ENCODE measurements around the gene CABLES2.

DNA sequence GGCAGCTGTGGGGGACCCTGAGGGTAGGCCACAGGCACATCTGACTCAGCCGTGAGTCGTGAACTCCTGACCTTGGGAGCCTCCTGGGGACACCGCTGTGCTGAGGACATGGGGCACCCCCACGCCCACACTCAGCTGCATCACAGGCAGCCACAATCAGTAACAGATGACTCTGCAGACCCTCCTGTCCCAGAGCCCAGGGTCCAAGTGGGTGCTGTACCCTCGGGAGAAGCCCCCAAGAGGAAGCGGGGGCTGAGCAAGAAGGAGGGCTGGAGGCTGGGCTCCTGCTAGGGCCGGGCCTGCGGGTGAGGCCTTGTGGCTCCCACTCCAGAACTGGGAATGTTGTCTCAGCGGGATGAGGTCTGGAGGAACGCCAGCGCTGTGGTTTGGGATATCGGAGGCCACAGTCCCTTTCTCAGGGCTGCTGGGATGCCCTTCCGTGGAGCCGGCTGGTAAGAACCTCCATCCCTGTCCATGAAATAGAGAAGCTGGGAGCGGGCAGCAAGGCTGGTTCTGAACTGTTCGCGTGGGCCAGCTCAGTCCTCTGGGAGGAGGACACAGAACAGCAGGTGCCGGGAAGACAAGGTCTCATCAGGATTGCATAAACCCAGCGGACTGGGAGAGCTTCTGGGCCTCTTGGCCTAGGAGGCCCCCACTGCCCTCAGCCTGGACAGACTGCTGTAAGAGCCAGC is 36.8 kb downstream of the CABLES2 start:
- peak in 1 of 2 donors; percentile 27 for TF ChIP-seq POLR2AphosphoS5 (IDR thresholded peaks at IDR 0.05)
- TF ChIP-seq, protein P1, sequence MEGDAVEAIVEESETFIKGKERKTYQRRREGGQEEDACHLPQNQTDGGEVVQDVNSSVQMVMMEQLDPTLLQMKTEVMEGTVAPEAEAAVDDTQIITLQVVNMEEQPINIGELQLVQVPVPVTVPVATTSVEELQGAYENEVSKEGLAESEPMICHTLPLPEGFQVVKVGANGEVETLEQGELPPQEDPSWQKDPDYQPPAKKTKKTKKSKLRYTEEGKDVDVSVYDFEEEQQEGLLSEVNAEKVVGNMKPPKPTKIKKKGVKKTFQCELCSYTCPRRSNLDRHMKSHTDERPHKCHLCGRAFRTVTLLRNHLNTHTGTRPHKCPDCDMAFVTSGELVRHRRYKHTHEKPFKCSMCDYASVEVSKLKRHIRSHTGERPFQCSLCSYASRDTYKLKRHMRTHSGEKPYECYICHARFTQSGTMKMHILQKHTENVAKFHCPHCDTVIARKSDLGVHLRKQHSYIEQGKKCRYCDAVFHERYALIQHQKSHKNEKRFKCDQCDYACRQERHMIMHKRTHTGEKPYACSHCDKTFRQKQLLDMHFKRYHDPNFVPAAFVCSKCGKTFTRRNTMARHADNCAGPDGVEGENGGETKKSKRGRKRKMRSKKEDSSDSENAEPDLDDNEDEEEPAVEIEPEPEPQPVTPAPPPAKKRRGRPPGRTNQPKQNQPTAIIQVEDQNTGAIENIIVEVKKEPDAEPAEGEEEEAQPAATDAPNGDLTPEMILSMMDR (IDR thresholded peaks at IDR 0.05) = no peak
- no peak for TF ChIP-seq EP300 (IDR thresholded peaks at IDR 0.05)
